ENCODE results near the gene HSPG2.
A peak's percentile ranks its signal among the peaks of the same experiment; 100 is the strongest.

Gene HSPG2

DNA sequence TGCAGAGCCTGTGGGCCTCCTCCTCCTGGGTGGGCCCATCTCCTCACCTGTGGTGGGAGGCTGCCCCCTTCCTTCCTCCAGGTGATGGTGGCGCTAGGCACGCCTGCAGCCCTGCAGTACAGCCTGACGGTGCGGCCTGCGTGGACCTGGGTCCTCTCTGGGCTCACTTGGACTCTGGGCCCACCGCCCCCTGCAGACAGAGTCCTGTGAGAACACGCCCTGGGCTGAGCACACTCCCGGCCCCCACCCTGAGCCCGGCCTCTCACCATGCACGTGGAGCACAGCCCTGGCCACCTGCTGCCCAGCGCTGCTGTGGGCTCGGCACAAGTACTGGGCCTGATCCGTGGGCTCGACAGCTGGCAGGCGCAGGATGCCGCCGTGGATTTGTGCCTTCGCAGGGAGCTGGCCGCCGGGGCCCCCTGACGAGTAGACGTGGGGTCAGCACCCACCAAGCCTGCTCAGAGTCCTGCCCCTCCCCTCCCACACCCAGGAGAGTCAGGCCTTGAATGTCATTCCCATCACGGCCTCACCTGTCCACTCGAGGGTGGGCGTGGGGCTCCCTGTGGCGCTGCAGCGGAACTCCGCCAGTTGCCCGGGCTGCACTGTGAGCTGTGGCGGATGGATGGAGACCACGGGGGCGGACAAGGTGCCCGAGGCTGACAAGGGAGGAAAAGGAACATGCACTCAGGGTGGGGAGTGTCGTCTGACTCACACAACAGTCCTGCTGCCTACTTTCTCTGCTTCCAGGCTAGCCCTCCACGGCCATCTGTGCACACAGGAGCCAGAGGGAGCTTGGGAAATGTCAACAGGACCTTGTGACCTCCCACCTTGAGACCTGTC, 81.6 kb downstream of the HSPG2 start:
- Histone ChIP-seq H3K4me1 (ENCODE audit: insufficient read depth, poor library complexity, severe bottlenecking) (peaks cover 2% of the 10 kb centered on the region), H3K9me3 (ENCODE audit: severe bottlenecking) (no peaks in the 10 kb centered on the region), H3K36me3 (ENCODE audit: low read depth) (peaks cover 54% of the 10 kb centered on the region), H3K27me3 (ENCODE audit: insufficient read depth, poor library complexity, severe bottlenecking) (no peaks in the 10 kb centered on the region), H3K27ac (ENCODE audit: poor library complexity, severe bottlenecking) (no peak overlapping the region), H3K4me3 (ENCODE audit: severe bottlenecking) (no peak overlapping the region)
- TF ChIP-seq, protein P1, sequence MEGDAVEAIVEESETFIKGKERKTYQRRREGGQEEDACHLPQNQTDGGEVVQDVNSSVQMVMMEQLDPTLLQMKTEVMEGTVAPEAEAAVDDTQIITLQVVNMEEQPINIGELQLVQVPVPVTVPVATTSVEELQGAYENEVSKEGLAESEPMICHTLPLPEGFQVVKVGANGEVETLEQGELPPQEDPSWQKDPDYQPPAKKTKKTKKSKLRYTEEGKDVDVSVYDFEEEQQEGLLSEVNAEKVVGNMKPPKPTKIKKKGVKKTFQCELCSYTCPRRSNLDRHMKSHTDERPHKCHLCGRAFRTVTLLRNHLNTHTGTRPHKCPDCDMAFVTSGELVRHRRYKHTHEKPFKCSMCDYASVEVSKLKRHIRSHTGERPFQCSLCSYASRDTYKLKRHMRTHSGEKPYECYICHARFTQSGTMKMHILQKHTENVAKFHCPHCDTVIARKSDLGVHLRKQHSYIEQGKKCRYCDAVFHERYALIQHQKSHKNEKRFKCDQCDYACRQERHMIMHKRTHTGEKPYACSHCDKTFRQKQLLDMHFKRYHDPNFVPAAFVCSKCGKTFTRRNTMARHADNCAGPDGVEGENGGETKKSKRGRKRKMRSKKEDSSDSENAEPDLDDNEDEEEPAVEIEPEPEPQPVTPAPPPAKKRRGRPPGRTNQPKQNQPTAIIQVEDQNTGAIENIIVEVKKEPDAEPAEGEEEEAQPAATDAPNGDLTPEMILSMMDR (IDR thresholded peaks at IDR 0.05; ENCODE audit: poor library complexity, severe bottlenecking) = no peak
- DNase-seq (ENCODE audit: low spot score) (peak; percentile 62), ATAC-seq (ENCODE audit: low read depth) (peak; percentile 61)

DNA sequence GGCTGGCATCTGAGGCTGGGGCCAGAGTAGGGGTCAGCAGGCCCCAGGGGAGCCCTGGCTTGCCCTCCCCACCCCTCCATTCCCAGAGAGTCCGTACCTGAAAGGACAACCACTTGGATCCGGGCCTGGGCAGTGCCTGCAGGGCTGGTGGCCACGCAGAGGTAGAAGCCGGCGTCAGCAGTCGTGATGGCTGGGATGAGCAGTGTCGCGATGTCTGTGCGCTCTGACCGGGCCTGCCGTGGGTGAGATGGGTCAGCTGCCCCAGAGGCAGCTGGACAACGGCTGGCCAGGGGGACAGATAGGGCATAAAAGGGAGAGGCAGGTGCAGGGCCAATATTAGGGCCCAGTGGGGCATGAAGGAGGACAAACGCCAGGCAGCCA, 82.4 kb downstream of the HSPG2 start:
- H3K4me1 ChIP-seq (ENCODE audit: insufficient read depth, poor library complexity, severe bottlenecking) = peaks cover 2% of the 10 kb centered on the region
- no peaks in the 10 kb centered on the region for H3K27me3 ChIP-seq (ENCODE audit: insufficient read depth, poor library complexity, severe bottlenecking)
- H3K27ac ChIP-seq (ENCODE audit: poor library complexity, severe bottlenecking) = no peak overlapping the region
- DNase-seq (ENCODE audit: low spot score) = peak; percentile 66
- TF ChIP-seq, protein P1 (IDR thresholded peaks at IDR 0.05; ENCODE audit: poor library complexity, severe bottlenecking) = no peak
- no peaks in the 10 kb centered on the region for H3K9me3 ChIP-seq (ENCODE audit: severe bottlenecking)
- peaks cover 52% of the 10 kb centered on the region for H3K36me3 ChIP-seq (ENCODE audit: low read depth)
- no peak for ATAC-seq (ENCODE audit: low read depth)
- no peak overlapping the region for H3K4me3 ChIP-seq (ENCODE audit: severe bottlenecking)

DNA sequence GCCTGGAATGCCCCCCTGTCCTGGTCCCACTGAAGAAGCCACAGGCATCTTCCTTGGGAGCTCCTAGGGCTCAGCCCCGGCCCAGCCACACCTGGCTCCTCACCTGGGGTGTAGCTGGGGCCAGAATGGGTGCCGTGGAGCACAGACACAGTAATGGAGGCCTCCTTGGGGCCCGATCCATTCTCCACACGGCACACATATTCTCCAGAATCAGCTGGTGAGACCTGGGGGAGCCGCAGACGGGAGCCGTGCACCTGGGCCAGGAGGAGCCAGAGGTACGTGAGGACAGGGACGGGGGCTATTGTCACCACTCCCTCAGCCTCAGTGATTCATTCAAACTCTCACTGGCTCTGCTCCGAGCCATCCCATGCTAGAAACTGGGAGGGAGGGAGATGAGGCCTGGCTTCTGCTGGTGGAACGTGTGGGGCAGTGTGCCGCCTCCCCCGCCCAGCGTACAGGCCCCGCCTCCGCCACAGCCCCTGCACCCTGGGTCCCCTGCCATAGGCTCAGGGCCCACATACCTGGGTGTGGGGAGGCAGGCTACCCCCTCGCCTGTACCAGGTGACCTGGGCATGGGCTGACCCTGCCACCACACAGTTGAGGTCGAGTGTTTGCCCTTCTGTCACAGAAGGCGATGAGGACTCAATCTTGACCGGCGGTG, 82.9 kb downstream of the HSPG2 start:
- no peaks in the 10 kb centered on the region for H3K9me3 ChIP-seq (ENCODE audit: severe bottlenecking)
- peaks cover 2% of the 10 kb centered on the region for H3K4me1 ChIP-seq (ENCODE audit: insufficient read depth, poor library complexity, severe bottlenecking)
- DNase-seq (ENCODE audit: low spot score) (peak; percentile 49), ATAC-seq (ENCODE audit: low read depth) (no peak)
- H3K27ac ChIP-seq (ENCODE audit: poor library complexity, severe bottlenecking) = no peak overlapping the region
- H3K27me3 ChIP-seq (ENCODE audit: insufficient read depth, poor library complexity, severe bottlenecking) = no peaks in the 10 kb centered on the region
- H3K36me3 ChIP-seq (ENCODE audit: low read depth) = peaks cover 50% of the 10 kb centered on the region
- TF ChIP-seq, protein P1 (IDR thresholded peaks at IDR 0.05; ENCODE audit: poor library complexity, severe bottlenecking) = no peak
- H3K4me3 ChIP-seq (ENCODE audit: severe bottlenecking) = no peak overlapping the region

DNA sequence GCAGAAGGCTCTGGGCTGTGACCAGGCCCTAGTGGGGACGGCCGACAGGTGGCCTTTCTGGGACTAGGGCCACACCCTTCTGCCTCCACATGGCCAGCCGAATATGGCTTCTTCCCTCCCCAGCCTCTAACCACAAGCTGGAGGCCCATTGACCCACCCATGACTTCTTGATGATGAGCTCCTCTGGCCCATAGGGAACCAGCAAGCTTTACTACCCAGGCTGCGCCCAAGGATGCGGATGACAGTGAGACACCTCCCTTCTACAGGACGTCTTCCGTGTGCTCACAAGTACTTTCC, 84.0 kb downstream of the HSPG2 start:
- no peak for ATAC-seq (ENCODE audit: low read depth)
- H3K36me3 ChIP-seq (ENCODE audit: low read depth) = peaks cover 41% of the 10 kb centered on the region
- no peak for DNase-seq (ENCODE audit: low spot score)
- H3K27ac ChIP-seq (ENCODE audit: poor library complexity, severe bottlenecking) = no peak overlapping the region
- TF ChIP-seq, protein P1 (IDR thresholded peaks at IDR 0.05; ENCODE audit: poor library complexity, severe bottlenecking) = no peak
- H3K4me3 ChIP-seq (ENCODE audit: severe bottlenecking) = no peak overlapping the region
- H3K27me3 ChIP-seq (ENCODE audit: insufficient read depth, poor library complexity, severe bottlenecking) = no peaks in the 10 kb centered on the region
- no peaks in the 10 kb centered on the region for H3K9me3 ChIP-seq (ENCODE audit: severe bottlenecking)
- H3K4me1 ChIP-seq (ENCODE audit: insufficient read depth, poor library complexity, severe bottlenecking) = peaks cover 2% of the 10 kb centered on the region
